Measurements from ENCODE around the gene SCN4B.

SCN4B gene

DNA sequence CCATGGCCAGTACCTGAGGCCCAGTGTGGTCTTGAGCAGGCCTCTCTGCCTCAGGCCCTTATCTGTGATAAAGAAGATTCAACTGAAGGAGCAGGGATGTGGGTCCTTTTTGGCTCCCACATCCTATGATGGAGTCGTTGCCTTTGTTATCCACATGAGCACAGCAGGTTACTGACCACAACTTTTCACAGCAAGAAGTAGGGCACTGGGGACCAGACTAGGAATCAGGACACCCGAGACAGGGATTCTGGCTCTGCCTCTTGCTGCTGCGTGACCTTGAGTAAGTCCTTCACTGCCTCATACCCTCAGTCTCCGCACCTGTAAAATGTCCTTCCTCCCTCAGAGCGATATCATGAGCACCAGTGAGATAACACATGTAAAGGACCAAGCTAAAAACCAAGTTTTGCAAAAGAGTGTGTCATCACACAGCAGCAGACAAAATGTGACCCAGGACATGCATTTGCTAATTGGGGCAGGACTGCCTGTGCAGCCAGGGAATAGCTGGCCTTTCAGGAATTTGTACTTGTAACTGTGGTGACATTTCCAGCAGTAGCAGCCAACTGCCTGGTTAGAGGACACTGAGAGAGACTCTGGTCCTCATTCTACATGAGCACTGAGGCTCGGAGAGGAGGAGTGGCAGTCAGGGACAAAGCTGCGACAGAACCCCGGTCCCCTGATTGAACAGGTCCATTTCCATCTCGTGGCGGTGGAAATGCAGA lies 52.6 kb downstream of the SCN4B start:
- no peak for DNase-seq (ENCODE audit: low read depth)

DNA sequence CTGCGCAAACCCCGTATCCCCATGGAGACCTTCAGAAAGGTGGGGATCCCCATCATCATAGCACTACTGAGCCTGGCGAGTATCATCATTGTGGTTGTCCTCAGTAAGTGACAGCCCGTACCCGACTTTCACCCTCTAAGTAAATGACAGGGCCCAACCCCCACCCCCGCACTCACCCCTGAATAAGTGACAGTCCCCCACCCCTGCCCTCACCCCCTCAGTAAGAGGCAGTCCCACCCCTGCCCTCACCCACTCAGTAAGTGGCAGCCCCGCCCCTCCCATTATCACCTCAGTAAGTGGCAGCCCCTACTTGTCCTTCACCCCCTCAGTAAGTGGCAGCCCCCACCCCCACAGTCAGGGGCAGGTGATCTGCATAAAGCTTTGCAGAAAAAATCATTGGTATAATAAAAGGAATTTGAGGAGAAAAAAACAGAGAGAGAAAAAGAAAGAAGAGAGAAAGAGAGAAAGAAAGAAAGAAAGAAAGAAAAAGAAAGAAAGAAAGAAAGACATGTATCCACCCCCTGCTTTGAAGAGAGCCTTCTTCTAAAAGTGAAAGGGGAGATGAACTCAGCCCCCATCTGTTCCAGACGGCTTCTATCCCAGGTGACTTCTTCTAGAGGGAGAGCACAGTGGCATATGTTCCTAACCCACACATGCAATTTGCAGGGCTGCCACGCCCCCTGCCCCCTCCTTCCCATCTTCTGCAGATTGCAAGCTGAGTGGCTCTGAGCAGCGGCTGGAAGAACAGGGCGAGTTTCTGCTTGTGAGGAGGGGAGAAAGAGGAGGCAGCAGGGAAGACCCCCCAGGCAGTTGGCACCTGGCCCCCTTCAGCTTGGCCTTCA lies 53.4 kb downstream of the SCN4B start:
- no peak for DNase-seq (ENCODE audit: low read depth)

DNA sequence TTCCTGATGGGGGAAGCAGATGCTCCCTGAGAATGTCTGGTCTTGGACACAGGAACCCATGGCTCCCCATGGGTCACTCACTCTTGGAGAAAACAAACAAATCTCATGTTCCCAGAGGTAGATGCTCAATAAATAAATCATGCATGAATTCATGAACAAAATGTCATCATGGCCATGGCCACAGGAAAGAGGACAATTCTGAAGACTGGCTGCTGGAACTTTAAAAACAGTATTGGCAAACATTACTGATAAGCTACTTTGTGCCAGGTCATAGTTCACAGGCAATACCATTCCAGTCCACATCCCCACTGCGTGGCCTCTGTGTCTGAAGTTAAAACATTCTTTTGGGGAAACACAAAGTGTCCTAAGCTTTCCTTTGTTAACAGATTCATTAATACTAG lies 56.7 kb downstream of the SCN4B start:
- no peak for DNase-seq (ENCODE audit: low read depth)

DNA sequence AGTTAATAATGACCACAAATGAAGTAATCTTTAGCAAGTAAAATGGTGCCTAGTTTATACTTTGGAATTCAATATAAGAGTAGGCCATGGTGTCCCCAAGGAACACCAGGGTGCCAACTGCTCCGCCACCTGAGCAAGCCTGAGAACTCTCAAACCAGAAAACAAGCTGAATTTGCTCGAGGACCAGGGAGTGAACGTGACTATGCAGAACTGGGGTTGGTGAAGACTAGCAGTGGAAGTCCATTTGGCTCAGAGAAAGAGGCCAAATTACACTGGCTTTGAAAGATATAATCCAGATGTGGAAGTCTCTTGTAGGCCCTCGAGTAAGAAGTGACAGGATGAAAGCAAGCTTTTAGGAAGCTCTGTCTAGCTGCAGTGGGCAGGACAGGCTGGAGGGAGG lies 57.1 kb downstream of the SCN4B start:
- no peak for DNase-seq (ENCODE audit: low read depth)

DNA sequence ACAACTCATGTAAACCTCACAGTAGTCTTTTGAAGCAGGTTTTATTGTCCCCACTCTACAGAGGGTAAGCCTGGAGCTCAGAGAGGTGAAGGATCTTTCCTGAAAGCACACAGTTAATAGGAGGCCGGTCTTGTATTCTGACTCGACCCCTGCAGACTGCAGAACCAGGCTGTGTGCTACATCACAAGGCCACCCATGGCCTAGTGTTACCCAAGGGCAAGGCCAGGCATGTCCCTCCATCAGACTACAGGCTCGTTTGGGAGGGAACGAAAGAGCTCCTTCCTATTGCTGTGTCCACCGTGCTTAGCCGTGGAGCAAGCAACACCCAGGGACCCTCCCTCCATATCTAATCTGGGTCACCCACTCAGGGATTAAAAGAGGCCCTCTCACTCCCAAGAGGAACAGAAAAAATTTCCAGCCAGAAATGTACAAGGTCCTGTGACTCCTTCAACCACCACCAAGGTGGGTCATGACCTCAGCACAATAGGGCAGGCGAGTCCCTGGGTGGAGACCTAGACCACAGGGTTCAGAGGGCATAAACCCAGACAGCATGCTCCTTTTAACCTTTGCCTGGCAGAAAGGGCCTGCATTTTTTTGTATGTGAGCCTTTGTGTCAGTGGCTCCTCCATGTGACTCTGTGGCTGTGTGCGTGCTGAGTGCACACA lies 59.6 kb downstream of the SCN4B start:
- DNase-seq (ENCODE audit: low read depth): no peak

DNA sequence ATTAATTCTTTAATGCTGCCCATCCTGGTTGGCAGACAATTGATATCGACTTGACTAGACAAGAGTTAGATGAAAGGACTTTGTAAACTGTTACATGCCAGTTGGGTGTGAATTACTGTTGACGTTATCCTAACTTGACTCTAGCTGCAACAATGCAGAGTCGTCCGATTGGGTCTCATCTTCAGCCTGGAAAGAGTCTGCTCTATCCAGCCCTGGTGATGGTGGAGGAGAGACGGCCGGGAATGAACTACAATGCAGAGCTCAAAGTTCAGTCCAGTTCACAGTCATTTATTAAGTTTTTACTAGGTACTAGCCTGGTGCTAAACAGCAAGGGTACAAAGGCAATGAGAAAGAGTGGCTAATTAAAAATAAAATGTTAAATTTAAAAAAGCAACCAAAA lies 60.9 kb downstream of the SCN4B start:
- no peak for DNase-seq (ENCODE audit: low read depth)

DNA sequence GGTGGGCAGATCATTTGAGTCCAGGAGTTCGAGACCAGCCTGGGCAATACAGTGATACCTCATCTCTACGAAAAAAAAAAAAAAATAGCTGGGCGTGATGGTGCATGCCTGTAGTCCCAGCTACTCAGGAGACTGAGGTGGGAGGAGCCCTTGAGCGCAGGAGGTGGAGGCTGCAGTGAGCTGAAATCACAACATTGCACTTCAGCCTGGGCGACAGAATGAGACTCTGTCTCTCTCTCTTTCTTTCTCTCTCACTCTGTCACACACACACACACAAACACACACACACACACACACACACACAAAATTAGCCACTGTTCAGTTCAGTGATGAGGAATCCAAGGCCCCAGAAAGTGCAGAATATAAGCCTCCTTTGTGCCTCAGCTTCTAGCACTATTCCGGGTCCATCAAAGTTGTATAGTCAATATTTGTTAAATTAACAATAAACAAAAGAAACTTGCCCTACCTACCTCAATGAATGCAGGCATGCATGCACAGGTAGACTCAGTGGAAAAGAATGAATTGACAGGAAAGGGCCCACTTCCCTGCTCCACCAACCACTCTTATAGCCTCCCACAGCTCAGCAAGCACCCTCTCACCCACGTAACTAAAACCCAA lies 62.0 kb downstream of the SCN4B start:
- no peak for DNase-seq (ENCODE audit: low read depth)

DNA sequence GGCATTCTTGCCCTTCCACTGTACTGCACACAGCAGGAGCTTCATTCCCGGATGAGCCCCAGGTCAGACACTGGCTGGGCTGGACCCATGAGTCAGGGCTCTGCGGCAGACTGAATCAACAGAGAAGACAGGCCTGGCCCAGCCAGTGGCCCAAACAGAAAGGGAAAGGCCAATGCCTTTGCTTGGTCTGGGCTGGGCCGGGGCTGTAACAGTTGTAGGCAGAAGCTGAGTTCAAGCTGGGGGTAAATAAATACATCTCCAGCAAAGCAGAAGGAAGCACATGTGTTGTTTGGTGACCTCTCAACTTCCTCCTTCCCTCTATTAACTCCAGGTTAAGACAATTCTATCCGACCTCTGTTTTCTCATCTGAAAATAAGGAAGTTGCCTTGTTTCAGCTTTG lies 64.1 kb downstream of the SCN4B start:
- no peak for DNase-seq (ENCODE audit: low read depth)

DNA sequence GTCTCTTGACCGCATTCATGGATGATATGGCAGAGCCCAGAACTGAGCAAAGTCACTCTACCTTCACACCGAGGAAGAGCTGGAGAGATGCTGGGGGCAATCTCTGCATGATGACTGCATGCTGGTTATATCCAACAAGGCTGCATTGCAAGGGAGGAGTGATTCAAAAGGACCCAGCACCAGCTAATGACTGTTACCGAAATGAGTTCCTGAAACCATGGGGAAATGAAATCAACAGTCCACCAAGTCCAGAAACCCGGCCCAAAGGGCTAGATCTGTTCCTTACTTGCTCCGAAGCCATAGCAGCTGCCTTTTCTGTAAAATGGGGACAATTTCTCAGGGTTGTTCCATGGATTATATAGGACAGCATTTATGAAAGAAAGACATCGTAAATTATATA lies 64.7 kb downstream of the SCN4B start:
- no peak for DNase-seq (ENCODE audit: low read depth)

DNA sequence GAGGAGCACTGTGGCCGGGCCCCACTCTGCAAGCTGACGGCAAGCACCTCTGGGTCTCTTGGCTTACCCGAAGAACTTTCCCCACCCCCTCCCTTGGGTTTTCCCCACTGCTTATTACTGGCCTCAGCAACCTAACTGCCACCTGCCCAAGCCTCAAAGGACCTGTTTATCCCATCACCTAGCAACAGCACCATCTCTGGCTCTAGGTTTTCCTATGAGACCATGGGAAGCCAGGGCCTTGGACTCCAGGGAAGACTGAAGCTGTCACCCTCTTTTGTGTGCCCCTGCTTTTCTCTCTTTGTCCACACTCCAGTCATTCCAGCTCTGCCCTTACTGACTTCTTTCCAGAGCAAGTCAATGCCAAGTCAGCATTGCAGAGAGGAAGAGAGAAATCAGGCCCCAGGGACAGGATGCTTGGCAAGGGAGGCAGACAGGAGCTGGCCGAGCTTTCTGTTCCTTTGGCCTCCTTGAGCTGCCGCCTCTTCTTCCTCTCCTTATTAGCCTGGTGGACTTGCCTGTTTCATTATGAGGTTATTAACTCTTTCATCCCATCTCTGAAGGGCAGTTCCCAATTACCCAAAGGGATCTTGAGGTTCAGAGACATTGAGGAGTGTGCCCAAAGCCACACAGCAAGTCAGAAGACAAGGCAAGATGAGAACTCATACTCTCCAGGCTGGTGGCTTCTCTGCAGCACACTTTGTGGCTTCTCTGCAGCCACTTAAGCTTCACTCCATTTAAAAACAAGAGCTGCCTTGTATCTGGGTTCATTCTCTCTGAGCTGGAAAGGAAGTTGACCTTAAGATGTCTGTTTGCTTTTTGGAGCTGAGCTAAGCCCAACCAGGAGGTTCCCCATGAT lies 65.5 kb downstream of the SCN4B start, which contains the start of gene SMIM35:
Gene SMIM35, minus strand, starts transcription at position 51 of the 856 bp plus-strand sequence. CDS start 206 bp downstream, outside the sequence.
- DNase-seq (ENCODE audit: low read depth): no peak

DNA sequence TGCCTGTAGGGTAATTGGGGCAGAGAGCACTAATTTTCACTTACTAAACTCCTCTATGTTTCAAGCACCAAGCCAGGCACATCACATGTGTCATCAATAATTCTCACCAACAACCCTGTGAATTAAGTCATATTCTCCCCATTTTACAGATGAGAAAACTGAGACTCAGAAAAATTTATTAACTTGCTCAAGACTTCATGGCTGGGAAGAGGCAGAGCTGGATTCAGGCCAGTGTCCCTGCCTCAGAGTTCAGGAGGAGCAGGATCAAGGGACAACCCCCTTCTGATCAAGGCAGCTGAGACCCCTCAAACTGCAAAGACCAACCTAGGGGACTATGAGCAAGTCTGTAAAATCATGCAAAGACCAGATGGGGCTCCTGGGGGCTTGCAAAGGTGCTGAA lies 68.0 kb downstream of the SCN4B start:
- DNase-seq (ENCODE audit: low read depth): no peak

DNA sequence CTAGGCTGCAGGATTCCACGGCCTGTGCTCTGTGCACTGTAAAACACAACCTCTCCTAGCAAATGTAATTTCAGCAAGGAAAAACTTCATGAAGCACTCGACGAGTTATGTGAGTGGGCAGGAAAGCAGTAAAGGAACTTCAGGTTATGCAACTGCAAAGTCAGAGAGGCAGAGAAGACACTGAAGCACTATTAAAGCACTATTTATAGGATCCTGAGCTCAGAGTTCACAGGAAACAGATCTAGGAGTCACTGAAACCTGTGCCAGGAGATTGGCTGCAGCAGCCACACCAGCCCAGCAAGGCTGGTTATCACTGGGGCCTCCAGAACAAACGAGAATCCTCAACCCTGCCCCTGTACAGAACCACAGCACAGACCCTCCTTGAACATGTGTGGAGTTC lies 68.4 kb downstream of the SCN4B start:
- peak; percentile 11 for DNase-seq (ENCODE audit: low read depth)
